Embryonic facial prominence (tissue), 1 donor: ENCODE results near the gene MARCHF9.
"Not testable (repeated sequence)": the region's sequence is repeated elsewhere in the genome, so short reads cannot be mapped to it uniquely, and the experiment has no call there.

Experiments used
- DNase-seq: peaks from one replicate; pipeline ENCODE4 v3.0.0-alpha.2; 2016; ENCODE audit errors: extremely low spot score

Gene MARCHF9

GRCh38 chr12:57754411-57755193 lies at the start of gene MARCHF9:
Gene MARCHF9 (plus strand): TSS chr12:57755103. CDS start chr12:57755529, 426 bp downstream.
- DNase-seq: no peak

GRCh38 chr12:57707250-57707649 lies 47.7 kb upstream of the MARCHF9 start:
- DNase-seq: no peak

- DNase-seq: no peak
These were observed 46.6 kb upstream of the MARCHF9 start for GRCh38 chr12:57708296-57708695.

- no peak for DNase-seq
These were observed 42.2 kb upstream of the MARCHF9 start for GRCh38 chr12:57712701-57713100.

- no peak for DNase-seq
These were observed 41.7 kb upstream of the MARCHF9 start for GRCh38 chr12:57713209-57713608.

- DNase-seq: not testable (repeated sequence)
These were observed 39.7 kb upstream of the MARCHF9 start for GRCh38 chr12:57715036-57715748.

GRCh38 chr12:57715786-57716185 lies 39.1 kb upstream of the MARCHF9 start:
- no peak for DNase-seq

GRCh38 chr12:57716305-57716704 lies 38.6 kb upstream of the MARCHF9 start:
- no peak for DNase-seq

GRCh38 chr12:57717131-57717530 lies 37.8 kb upstream of the MARCHF9 start:
- DNase-seq: no peak

- no peak for DNase-seq
These were observed 36.9 kb upstream of the MARCHF9 start for GRCh38 chr12:57717846-57718640.

GRCh38 chr12:57718641-57719528 lies 36.0 kb upstream of the MARCHF9 start:
- DNase-seq: no peak

GRCh38 chr12:57719777-57720605 lies 34.9 kb upstream of the MARCHF9 start:
- no peak for DNase-seq

GRCh38 chr12:57720606-57721595 lies 34.0 kb upstream of the MARCHF9 start:
- DNase-seq: no peak

GRCh38 chr12:57721846-57722608 lies 32.9 kb upstream of the MARCHF9 start:
- DNase-seq: not testable (repeated sequence)

GRCh38 chr12:57722716-57723629 lies 31.9 kb upstream of the MARCHF9 start:
- DNase-seq: no peak

- no peak for DNase-seq
These were observed 31.3 kb upstream of the MARCHF9 start for GRCh38 chr12:57723630-57723962.
